ENCODE data around the gene ACSBG1. TPM values are rescaled to one million over a fixed set of nuclear protein-coding genes. Genes with fewer than 3 reads are reported as not detected.

ACSBG1 gene
- total and polyA plus RNA-seq, 10 of the 15 experiments (the other 5 are each of a cell fraction or from before 2014, with no cell fraction given): 0.11 to 0.75 (median 0.42) TPM

GRCh38 chr15:78204351-78205309, 29.7 kb downstream of the ACSBG1 start:
- Histone ChIP-seq H3K27ac (ENCODE audit: control insufficient read depth, insufficient read depth) (no peak overlapping the region), H3K9me3 (replicated peaks; ENCODE audit: control insufficient read depth, insufficient read depth, low read length) (no peaks in the 10 kb centered on the region), H3K9ac (ENCODE audit: control insufficient read depth, insufficient read depth, low read length) (no peak overlapping the region), H3K4me3 (no peak overlapping the region), H3K4me2 (ENCODE audit: control insufficient read depth, insufficient read depth) (no peak overlapping the region), H3K27me3 (replicated peaks in 1 of 2; ENCODE audit: control insufficient read depth in 2 of 2, insufficient read depth in 2 of 2, low read length in 1 of 2) (no peaks in the 10 kb centered on the region; a peak in 1 of 4 replicates), H3K4me1 (ENCODE audit: control insufficient read depth, insufficient read depth, low read length) (no peaks in the 10 kb centered on the region), H3K36me3 (ENCODE audit: control insufficient read depth in 2 of 2, insufficient read depth in 2 of 2, low read length in 1 of 2) (no peaks in the 10 kb centered on the region), H3K79me2 (ENCODE audit: control insufficient read depth, insufficient read depth, low read length) (no peaks in the 10 kb centered on the region), H4K20me1 (ENCODE audit: control insufficient read depth, insufficient read depth) (no peaks in the 10 kb centered on the region), H2AFZ (ENCODE audit: control insufficient read depth, low read depth, low read length) (no peak overlapping the region)
- FAIRE-seq: no peak
- 38% methylated on average over 17 of the region's 17 CpGs for WGBS (ENCODE audit: insufficient coverage, insufficient replicate concordance, low lambda C conversion rate, missing lambda C conversion rate)
- DNase-seq (ENCODE audit: low read depth, low spot score): no peak
- TF ChIP-seq PML (IDR thresholded peaks at IDR 0.05; ENCODE audit: low read length): no peak
- no peak for TF ChIP-seq KDM1A (IDR thresholded peaks at IDR 0.05; ENCODE audit: borderline replicate concordance)
- no peak for TF ChIP-seq KAT2A (conservative IDR thresholded peaks at IDR 0.05; ENCODE audit: control insufficient read depth, low read depth, low read length)
- no peak for TF ChIP-seq ASH2L (IDR thresholded peaks at IDR 0.05; ENCODE audit: borderline replicate concordance, low read depth)
- no peak for TF ChIP-seq ATF3 (IDR thresholded peaks at IDR 0.05; ENCODE audit: borderline replicate concordance, extremely low read depth, low read depth, low read length)
- TF ChIP-seq STAT3 (IDR thresholded peaks at IDR 0.05; ENCODE audit: low read depth, low read length): no peak
- no peak for TF ChIP-seq HDAC2 (IDR thresholded peaks at IDR 0.05)
- TF ChIP-seq NFYB (IDR thresholded peaks at IDR 0.05; ENCODE audit: insufficient read depth, low read depth, low read length): no peak
- no peak for TF ChIP-seq PKNOX1 (IDR thresholded peaks at IDR 0.05)
- no peak for TF ChIP-seq NKRF (conservative IDR thresholded peaks at IDR 0.05)
- no peak for TF ChIP-seq HSF1 (IDR thresholded peaks at IDR 0.05; ENCODE audit: low read depth, low read length)
- TF ChIP-seq HCFC1 (IDR thresholded peaks at IDR 0.05; ENCODE audit: low read length): no peak
- ChIA-PET SMC1A (ENCODE audit: uncharacterized antibody, unreplicated experiment) (interaction anchor here (0.6 to 1.4 kb wide), 2 partner anchors 9 to 86 kb away, joined by 3 to 7 read pairs (median 5); no protein-coding TSS in a partner anchor), RAD21 (ENCODE audit: unreplicated experiment) (interaction anchor here (0.8 to 1.0 kb wide), 2 partner anchors 9 kb away, joined by 5 to 7 read pairs; no protein-coding TSS in a partner anchor), CTCF (interaction anchor here (0.9 to 2.3 kb wide), 5 partner anchors 9 to 245 kb away, joined by 3 to 14 read pairs (median 5); no protein-coding TSS in a partner anchor), POLR2A (interaction anchor here (1.0 kb wide), 1 partner anchor 9 kb away, joined by 3 read pairs; no protein-coding TSS in a partner anchor)
- no peak for ATAC-seq
- in situ Hi-C loops (cut with MboI) (no loop called here), intact Hi-C loops (cut with micrococcal nuclease; ENCODE audit: unreplicated experiment) (no loop called here)
- no TSS peak for BruUV-seq (replicated peaks)

All from GM12878 (cell line).